CD4-positive, alpha-beta T cell treated with Interleukin-10 for 1 hour (primary cell): ENCODE measurements around the gene CXCL11.
"Not testable (repeated sequence)": the region's sequence is repeated elsewhere in the genome, so short reads cannot be mapped to it uniquely, and the experiment has no call there.

Experiments used
- DNase-seq: peaks from one replicate; pipeline ENCODE4 v3.0.0-alpha.2; 2020

Gene CXCL11

DNA sequence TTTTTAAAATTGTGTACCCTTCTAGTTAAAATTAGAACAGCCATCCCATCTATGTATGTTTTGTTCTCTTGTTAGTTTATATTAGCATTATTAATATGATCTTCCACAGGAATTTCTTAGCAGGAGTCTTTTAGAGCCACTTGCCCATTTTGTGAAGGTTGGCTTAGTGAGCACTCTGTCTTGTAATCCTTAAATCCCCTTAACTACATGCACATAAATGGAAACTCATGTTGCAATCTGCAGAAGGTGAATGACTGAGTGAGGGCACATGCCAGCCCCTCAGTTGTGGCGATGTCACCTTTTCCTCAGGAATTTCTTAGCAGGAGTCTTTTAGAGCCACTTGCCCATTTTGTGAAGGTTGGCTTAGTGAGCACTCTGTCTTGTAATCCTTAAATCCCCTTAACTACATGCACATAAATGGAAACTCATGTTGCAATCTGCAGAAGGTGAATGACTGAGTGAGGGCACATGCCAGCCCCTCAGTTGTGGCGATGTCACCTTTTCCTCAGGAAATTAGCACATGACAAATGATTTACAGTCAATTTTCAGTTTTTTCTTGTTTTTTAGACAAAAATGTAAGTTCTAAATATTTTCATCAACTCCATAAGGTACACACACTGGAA lies 37.2 kb downstream of the CXCL11 start:
- DNase-seq, result not testable (repeated sequence)

DNA sequence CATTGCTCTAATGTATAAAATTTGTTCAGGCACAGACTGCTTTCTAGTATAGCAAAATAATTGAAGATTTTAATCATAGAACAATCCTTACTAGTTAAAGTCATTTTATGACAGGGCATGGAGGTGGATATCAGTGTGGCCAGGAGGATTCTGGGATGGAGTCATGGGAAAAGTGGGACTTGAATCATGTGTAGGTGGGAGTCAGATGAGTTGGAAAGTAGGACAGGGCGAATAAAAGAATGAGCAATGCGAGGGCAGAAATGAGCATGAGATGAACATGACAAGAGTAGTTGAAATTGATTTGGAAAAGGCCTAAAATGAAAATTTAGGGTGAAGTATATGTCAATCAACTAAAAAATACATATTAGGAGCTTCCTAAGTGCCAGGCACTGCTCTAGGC lies 37.9 kb downstream of the CXCL11 start:
- DNase-seq, result no peak

- DNase-seq, result no peak
These were observed 38.8 kb downstream of the CXCL11 start for GRCh38 chr4:75997081-75997480.

GRCh38 chr4:75995727-75996126 lies 40.1 kb downstream of the CXCL11 start:
- DNase-seq, result peak; percentile 62

- DNase-seq, result no peak
These were observed 43.4 kb downstream of the CXCL11 start for GRCh38 chr4:75992462-75992861.

DNA sequence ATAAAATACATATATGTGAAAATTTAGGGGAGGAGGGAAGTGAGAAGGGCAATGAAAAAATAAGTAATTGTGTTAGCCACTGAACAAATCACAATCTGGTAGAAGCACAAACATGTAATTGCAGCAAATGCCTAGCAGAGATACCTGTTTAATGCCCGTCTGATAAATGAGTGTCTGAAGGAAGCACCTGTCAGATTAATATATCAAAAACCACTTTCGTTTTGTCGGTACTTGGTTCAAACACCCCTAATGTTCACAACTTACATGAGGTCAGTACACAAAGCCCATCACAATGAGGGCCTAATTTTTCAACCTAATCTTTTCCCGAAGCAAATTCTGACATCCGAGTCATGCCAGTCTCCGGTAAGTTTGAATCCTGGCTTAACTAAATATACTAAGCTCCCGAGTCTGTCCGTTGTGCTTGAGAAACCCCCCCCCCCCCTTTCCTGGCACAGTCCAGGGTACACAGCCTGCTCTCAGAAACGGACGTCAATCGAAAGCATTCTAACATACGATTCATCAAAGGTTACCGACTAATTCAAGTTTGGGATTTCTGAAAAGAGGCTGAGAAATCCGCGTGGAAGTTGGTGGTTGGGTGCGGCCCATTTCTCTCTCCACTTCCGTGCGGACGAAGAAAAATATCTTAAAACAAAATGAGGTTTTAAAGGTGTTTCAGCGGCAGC lies 45.9 kb downstream of the CXCL11 start:
- peak; percentile 3 for DNase-seq

GRCh38 chr4:75985116-75985515 lies 50.8 kb downstream of the CXCL11 start:
- no peak for DNase-seq
